HUES6 (cell line): Measurements from ENCODE around the gene MGST3.
"Not testable (repeated sequence)": the region's sequence is repeated elsewhere in the genome, so short reads cannot be mapped to it uniquely, and the experiment has no call there.

Source experiments
- H3K27ac ChIP-seq: 2 replicates; pipeline ENCODE4 v1.7.0; 2013; ENCODE audit warnings: low read depth, mild to moderate bottlenecking, low read length, inconsistent platforms
- H3K27me3 ChIP-seq: 2 replicates; pipeline ENCODE4 v1.6.1; 2013; ENCODE audit warnings: low read length; ENCODE audit not compliant: control insufficient read depth, insufficient read depth
- H3K36me3 ChIP-seq: 2 replicates; pipeline ENCODE4 v1.6.1; 2013; ENCODE audit warnings: low read length; ENCODE audit not compliant: control insufficient read depth, insufficient read depth
- H3K4me1 ChIP-seq: 2 replicates; pipeline ENCODE4 v1.6.1; 2013; ENCODE audit warnings: low read length; ENCODE audit not compliant: control insufficient read depth, insufficient read depth
- H3K4me3 ChIP-seq: 2 replicates; pipeline ENCODE4 v1.5.1; 2013; ENCODE audit warnings: low read depth, low read length
- H3K9ac ChIP-seq: one replicate; pipeline ENCODE4 v1.6.1; 2013; ENCODE audit warnings: mild to moderate bottlenecking, low read length
- H3K9me3 ChIP-seq: 2 replicates; pipeline ENCODE4 v1.6.1; 2013; ENCODE audit warnings: low read depth, low read length; ENCODE audit not compliant: control insufficient read depth, insufficient read depth

The MGST3 gene

DNA sequence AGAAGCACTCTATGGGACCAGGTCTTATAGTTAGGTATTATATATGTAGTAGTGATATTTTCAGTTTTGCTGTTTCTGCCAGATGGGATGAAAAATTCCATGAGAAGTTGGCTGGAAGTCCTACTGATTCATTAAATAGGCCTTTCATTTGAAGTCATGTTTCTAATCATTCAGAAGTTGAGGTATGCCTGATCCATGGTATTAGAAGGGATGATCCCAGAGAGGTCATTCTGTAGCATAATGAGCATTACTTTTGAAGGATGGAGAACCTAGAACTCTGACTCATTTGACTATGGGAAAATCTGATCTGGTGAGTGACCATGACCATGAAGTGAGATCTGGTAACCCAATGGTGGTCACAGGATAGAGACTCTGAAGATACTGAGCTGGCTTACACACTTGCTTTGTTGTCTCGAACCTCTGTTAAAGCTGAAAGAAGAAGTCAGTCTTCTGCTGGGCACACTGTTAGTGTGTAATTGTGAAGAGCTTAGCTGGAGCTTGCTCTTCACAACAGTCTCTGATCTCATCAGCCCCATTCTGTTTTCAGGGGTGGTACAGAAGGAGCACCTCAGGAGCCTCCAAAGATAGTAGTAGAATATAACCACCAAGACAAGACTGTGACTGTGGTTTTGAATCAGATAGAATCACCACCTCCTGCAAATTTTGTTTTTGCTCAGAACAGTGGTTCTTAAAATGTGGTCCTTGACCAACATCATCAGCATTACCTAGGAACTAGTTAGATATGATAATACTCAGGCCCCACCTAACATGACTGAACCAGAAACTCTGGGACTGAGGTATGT lies 9.0 kb downstream of the MGST3 start:
- H3K9me3 ChIP-seq: no peaks in the 10 kb centered on the region

DNA sequence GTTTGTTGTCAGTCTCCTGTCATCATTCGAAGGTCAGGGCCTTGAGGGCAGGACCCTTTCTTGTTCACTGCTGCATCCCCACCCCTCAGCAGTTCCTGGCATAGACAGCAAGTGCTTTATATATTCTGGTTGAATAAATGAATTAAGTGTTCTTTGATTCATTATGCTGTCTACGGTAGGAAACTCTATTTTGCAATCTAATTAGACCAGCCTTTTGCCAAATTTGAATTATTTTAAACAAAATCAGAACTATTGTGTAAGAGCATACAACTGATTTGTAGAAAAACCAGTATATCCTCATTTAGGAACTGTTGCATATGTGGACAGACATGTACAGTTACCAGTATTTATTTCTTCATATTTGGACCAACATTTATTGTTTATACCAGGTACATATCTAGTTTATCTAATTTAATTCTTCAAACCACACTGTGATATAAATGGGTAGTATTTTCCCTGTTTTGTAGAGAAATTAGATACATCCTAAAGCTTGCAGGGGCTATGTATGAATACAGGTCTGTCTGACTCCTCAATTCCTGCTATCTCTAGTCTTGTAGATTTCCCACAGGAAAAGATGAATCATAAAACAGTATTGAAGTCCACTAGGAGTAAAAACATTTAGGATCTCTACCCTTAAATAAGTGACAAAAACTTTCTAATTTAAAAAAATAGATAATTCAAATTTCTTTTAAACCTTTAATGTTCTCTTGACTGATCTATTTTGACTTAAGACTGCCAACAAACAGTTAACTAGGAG lies 10.4 kb downstream of the MGST3 start:
- Histone ChIP-seq H3K9me3 (no peaks in the 10 kb centered on the region), H3K36me3 (0 out of 2 replicates have a peak, but pooled peaks cover 3% of the 10 kb centered on the region), H3K4me3 (no peak overlapping the region), H3K4me1 (peaks cover 6% of the 10 kb centered on the region), H3K9ac (no peak overlapping the region), H3K27ac (no peak overlapping the region), H3K27me3 (no peaks in the 10 kb centered on the region)

More for the DNA sequence above, 9.0 kb downstream of the MGST3 start:
- Histone ChIP-seq H3K36me3 (0 out of 2 replicates have a peak, but pooled peaks cover 3% of the 10 kb centered on the region), H3K27ac (no peak overlapping the region), H3K4me3 (no peak overlapping the region), H3K9ac (no peak overlapping the region), H3K4me1 (peaks cover 13% of the 10 kb centered on the region), H3K27me3 (no peaks in the 10 kb centered on the region)

DNA sequence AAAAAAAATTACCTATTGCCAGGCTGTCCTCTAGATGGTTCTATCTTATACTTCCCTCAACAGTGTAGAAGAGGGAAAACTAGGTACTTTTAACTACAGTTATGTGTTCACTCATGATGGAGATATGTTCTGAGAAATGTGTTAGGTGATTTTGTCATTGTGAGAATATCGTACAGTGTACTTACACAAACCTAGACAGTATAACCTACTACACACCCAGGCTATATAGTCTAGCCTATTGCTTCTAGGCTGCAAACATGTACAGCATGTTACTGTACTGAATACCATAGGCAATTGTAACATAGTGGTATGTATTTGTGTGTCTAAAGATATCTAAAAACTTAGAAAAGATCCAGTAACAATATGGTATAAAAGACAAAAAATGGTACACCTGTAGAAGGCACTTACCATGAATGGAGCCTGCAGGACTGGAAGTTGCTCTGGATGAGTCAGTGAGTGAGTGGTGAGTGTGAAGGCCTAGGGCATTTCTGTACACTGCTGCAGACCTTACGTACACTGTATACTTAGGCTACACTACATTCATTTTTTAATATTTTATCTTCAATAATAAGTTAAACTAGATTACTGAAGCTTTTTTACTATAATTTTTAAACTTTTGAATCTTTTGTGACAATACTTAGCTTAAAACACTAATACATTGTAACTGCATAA lies 13.2 kb downstream of the MGST3 start:
- Histone ChIP-seq H3K27ac (no peak overlapping the region), H3K9me3 (no peaks in the 10 kb centered on the region), H3K9ac (no peak overlapping the region)

DNA sequence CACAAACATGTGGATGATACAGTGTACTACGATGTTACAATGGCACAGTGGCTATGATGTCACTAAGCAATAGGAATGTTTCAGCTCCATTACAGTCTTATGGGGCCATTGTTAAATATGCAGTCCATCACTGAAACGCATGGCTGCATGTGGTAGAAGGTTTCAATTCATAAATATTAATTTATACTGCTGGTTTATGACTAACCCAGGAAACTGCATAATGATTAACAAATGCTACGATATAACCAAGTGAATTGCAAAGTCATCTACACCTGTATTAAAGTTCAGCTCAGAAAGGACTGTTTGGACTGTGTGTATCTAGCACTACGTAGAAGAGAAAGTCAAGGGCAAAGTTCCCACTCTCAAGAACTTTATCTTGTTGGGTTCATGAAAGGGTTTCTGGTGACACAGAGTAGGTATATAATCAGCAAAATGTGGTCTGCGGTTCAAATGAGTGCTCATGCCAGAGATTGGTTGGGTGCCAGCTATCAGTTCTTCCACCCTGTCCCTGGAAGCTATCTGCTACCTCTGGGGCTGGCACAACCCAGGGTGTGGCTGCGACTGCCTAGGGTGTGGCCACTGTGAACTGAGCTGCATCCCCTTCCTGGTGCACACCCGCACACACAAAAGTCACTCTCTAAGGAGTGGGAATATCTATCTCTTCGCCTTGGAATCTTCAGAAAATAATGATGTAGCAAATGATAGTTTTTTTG lies 14.8 kb downstream of the MGST3 start:
- Histone ChIP-seq H3K36me3 (peaks cover 9% of the 10 kb centered on the region), H3K27me3 (no peaks in the 10 kb centered on the region), H3K4me1 (peaks cover 4% of the 10 kb centered on the region; the same call in 1 of the 2 replicates), H3K9ac (no peak overlapping the region), H3K4me3 (no peak overlapping the region), H3K27ac (no peak overlapping the region), H3K9me3 (no peaks in the 10 kb centered on the region)

More for the DNA sequence above, 13.2 kb downstream of the MGST3 start:
- Histone ChIP-seq H3K36me3 (0 out of 2 replicates have a peak, but pooled peaks cover 3% of the 10 kb centered on the region), H3K27me3 (no peaks in the 10 kb centered on the region), H3K4me1 (peaks cover 4% of the 10 kb centered on the region; the same call in 1 of the 2 replicates), H3K4me3 (no peak overlapping the region)

DNA sequence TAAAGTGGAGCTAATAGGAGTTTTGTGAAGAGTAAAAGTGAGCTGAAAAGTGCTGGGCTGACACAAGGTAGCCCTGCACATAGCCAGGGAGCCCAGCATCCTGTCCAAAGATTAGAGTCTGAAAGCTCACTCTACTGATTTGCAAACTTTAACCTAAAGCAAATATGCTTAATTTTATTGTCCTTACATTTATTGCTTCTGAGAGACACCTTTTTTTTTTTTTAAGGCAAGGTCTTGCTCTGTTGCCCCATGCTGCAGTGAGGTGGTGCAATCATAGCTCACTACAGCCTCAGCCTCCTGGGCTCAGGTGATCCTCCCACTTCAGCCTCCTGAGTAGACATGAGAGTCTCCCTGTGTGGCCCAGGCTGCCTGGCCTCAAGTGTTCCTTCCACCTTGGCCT lies 16.5 kb downstream of the MGST3 start:
- H3K9ac ChIP-seq: no peak overlapping the region
- peaks cover 19% of the 10 kb centered on the region for H3K36me3 ChIP-seq
- H3K4me3 ChIP-seq: no peak overlapping the region
- no peak overlapping the region for H3K27ac ChIP-seq
- H3K9me3 ChIP-seq: no peaks in the 10 kb centered on the region
- H3K27me3 ChIP-seq: no peaks in the 10 kb centered on the region
- peaks cover 4% of the 10 kb centered on the region; the same call in 1 of the 2 replicates for H3K4me1 ChIP-seq

DNA sequence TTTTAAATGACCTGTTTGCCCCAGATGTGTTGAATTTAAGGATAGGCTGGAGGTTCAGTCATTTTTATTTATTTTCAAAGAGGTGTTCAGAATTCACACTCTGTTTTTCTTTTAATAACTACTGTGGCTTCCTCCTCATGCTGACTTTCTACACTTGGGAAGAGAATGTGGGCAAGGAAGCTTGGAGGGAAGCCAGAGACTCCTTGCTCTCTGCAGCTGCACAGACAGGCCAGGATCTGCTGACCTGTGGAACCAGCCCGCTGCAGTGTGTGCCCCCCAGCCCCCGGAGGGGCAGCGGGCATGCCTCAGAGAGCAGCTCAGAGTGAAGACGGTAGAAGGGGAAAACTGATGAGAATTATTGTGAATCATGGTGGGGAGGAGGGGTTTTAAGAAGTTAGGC lies 16.9 kb downstream of the MGST3 start:
- Histone ChIP-seq H3K9ac (no peak overlapping the region), H3K4me1 (peaks cover 4% of the 10 kb centered on the region; the same call in 1 of the 2 replicates), H3K27ac (no peak overlapping the region), H3K36me3 (peaks cover 22% of the 10 kb centered on the region), H3K4me3 (no peak overlapping the region), H3K27me3 (no peaks in the 10 kb centered on the region), H3K9me3 (no peaks in the 10 kb centered on the region)

DNA sequence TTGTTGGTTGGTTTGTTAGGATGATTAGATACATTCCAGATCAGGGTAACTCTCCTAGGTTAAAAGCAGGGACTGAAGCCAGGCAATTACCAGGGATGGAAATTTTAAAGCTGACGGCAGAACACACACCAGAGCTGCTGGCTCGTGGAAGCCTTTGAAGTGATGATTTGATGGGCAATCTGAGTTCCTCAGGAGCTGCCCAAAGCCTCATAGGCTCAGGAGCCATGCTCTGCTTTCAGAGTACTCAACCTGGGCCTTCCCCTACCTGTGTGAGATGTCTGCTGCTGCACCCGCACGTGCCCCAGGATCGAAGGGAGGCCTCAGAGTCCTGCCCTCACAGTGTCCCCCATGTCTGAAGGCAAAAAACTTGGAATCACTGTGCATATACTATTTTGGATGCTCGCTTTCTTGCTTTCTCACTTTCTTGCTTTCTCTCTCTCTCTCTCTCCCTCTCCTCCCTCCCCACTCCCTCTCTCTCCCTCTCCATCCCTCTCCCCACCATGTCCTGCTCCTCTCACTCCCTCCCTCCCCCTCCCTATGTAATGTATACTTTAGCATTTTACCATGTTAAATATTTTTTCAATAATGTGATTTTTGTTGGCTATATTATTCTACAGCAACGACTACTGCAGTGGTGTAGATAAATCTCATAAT lies 18.0 kb downstream of the MGST3 start:
- H3K36me3 ChIP-seq: peaks cover 33% of the 10 kb centered on the region
- peaks cover 4% of the 10 kb centered on the region; the same call in 1 of the 2 replicates for H3K4me1 ChIP-seq
- H3K4me3 ChIP-seq: no peak overlapping the region
- no peak overlapping the region for H3K9ac ChIP-seq
- no peaks in the 10 kb centered on the region for H3K9me3 ChIP-seq
- H3K27me3 ChIP-seq: no peaks in the 10 kb centered on the region
- H3K27ac ChIP-seq: no peak overlapping the region

DNA sequence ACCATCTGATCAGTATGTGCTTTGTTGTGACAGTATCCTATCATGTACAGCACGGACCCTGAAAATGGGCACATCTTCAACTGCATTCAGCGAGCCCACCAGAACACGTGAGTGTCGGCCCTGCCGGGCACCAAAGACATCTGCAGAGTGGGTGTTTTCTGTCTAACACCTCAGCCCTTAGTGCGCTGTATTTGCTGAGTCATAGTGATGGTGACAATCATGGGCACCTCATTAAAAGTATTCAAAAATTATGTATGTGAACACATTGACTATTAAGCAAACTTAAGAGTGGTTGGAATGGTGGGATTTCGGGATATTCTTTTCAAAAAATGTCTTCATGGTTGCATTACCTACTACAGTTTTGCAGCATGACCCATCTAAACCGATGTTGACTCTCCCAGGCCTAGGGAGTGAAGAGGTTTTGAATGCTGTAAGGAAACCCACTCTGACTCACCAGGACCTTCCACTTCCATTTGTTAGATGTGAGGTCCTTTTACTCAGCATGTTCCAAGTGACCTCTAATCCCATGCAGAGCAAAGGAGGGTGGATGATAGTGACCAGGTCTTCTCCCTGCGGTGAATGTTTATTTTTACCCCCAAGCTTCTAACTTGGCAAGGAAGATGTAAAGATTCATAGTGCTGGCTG lies 20.1 kb downstream of the MGST3 start:
- Histone ChIP-seq H3K4me3 (no peak overlapping the region), H3K9me3 (no peaks in the 10 kb centered on the region), H3K9ac (no peak overlapping the region), H3K4me1 (peaks cover 4% of the 10 kb centered on the region; the same call in 1 of the 2 replicates), H3K27me3 (no peaks in the 10 kb centered on the region), H3K36me3 (peaks cover 49% of the 10 kb centered on the region), H3K27ac (no peak overlapping the region)

DNA sequence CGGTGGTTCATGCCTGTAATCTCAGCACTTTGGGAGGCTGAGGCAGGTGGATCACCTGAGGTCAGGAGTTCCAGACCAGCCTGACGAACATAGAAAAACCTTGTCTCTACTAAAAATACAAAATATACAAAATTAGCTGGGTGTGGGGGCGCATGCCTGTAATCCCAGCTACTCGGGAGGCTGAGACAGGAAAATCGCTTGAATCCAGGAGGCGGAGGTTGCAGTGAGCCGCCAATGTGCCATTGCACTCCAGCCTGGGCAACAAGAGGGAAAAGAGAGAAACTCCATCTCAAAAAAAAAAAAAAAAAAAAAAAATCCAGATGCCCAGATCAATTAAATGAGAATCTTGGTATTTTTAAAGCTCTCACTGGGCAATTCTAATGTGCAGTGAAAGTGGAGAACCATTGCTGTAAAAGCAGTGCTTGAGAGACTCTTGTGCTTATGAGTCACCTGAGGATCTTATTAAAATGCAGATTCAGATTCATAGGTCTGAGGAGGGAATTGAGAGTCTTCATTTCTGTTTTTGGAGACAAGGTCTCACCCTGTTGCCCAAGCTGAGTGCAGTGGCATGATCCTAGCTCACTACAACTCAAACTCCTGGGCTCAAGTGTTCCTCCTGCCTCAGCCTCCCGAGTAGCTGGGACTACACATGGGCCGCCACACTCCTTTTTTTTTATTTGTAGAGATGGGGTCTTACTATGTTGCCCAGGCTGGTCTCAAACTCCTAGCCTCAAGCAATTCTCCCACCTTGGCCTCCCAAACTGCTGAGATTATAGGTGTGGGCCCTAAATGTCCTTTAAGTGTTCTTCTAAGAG lies 27.9 kb downstream of the MGST3 start:
- peaks cover 53% of the 10 kb centered on the region for H3K36me3 ChIP-seq
- H3K9ac ChIP-seq, H3K9me3 ChIP-seq, H3K27ac ChIP-seq, H3K4me3 ChIP-seq, H3K27me3 ChIP-seq, H3K4me1 ChIP-seq: not testable (repeated sequence)
